GM21717 (cell line): Measurements from ENCODE around the gene ALK.

Experiments
- ATAC-seq: cut with Tn5 transposase; IDR thresholded peaks from one replicate; pipeline ENCODE4 v1.9.1; 2021; ENCODE audit warnings: mild to moderate bottlenecking, moderate library complexity; ENCODE audit not compliant: unreplicated experiment

Gene ALK

DNA sequence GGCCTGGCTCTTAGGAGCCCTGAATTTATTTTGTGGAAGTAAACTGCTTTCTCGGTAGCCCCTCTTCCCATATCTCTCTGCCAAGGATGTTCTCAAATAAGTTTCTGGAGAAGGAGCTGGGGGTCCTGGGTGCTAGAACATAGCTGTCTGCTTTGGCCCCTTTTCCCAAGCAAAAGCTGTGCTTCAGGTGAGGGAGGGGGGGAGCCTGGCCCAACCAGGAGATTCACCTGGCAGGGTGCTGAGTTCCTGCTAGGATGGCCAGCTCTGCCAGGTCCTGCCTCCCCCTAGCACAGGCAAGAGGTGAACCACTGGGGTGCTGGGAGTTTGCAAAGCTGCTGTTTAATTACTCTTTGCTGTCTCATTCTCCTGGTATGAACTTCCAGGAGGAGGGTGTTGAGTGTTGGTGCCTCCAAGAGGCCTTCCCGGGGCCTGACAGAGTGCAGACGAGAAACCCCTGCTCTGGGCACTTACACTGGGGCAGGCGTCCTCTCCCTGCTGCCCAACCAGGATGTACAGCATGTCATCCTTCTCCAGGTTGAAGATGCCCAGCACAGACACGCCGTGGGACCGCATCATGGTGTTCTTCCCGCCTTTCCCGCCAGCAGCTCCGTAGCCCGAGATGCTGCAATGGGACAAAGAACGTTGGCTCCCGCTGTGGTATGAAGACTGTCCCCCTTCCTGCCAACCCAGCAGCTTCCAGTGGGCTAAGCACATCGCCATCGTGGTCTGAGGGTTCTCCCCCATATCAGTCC lies 682.0 kb downstream of the ALK start:
- no peak for ATAC-seq

DNA sequence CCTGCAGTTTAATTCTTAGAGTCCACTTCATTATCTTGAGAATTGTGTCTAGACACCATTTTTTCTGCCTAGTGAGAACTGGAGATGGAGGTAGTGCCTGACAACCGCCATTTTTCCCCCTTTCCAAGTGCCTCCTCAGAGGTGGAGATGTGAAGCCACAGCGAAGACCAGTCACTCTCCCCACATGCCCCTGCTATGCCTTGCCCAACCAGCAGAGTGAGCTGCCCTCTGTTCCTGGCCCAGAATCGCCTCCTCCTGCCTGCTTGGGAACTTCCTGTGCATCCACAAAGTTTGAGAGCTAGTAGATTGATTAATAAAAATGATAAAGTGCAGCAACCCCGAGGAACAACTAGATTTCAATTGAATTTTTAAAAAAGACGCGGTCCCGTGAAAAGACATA lies 682.9 kb downstream of the ALK start:
- ATAC-seq, result no peak

DNA sequence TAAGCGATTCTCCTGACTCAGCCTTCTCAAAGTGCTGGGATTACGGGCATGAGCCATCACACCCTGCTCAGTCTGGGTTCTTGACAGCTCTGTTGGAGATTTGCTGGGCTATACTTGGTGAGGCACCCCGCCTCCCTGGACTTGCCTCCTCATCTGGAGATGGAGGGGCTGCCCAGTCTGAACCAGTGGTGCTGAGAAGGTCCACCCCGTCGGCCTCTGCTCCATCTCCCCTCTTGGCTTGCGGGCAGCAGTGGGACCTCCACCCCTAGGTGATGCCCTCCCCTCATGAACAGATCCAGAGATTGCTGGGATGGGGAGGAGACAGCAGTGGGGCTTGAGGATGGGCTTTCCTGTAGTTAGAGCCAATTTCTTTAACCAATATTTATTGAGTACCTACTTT lies 685.3 kb downstream of the ALK start:
- no peak for ATAC-seq

- no peak for ATAC-seq
Observed at GRCh38 chr2:29235411-29235810, 686.0 kb downstream of the ALK start.

GRCh38 chr2:29233428-29233827 lies 688.0 kb downstream of the ALK start:
- ATAC-seq, result no peak

- ATAC-seq, result no peak
Observed at GRCh38 chr2:29232041-29232440, 689.3 kb downstream of the ALK start.

DNA sequence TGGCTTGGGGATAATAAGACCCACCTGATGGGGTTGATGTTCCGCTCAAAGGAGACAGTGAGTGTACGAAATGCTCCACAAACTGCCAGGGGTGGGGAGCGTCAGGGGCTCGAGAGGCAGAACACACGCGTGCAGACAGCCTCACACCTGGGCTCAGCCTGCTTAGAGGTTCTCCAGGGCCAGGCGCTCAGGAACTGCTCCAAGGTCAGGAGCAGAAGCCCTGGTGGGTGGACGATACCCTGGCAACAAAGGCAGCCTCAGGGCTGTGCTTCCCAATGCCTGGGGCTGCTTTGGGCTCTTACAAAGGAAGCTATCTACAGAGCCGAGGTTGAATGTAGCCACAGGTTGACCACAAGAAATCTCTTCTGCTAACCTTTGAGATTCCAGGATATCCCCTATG lies 691.7 kb downstream of the ALK start:
- ATAC-seq, result no peak

- no peak for ATAC-seq
Observed at GRCh38 chr2:29228947-29229346, 692.4 kb downstream of the ALK start.

GRCh38 chr2:29227935-29228675 lies 693.3 kb downstream of the ALK start:
- no peak for ATAC-seq

DNA sequence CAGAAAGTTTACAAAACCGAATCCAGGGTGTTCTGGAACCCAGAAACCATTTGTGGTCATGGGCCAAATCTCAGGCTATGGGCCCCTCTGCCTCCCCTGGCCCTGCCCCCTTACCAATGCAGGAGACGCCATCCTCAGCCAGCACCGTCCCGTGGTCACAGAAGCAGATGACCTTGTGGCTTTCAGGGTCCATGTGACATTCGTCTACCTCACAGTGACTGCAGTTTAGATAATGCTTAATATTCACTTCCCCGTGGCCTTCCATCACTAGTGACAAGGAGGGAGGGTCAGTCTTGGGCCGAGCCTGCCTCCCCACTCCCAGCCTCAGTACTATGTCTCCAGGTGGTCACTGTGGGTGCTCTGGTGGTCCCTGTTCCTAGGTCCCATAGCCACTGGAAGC lies 694.6 kb downstream of the ALK start:
- ATAC-seq, result no peak

- ATAC-seq, result no peak
Observed at GRCh38 chr2:29226375-29226774, 695.0 kb downstream of the ALK start.

- no peak for ATAC-seq
Observed at GRCh38 chr2:29225814-29226213, 695.6 kb downstream of the ALK start.

GRCh38 chr2:29224693-29225551 lies 696.5 kb downstream of the ALK start:
- ATAC-seq, result no peak

DNA sequence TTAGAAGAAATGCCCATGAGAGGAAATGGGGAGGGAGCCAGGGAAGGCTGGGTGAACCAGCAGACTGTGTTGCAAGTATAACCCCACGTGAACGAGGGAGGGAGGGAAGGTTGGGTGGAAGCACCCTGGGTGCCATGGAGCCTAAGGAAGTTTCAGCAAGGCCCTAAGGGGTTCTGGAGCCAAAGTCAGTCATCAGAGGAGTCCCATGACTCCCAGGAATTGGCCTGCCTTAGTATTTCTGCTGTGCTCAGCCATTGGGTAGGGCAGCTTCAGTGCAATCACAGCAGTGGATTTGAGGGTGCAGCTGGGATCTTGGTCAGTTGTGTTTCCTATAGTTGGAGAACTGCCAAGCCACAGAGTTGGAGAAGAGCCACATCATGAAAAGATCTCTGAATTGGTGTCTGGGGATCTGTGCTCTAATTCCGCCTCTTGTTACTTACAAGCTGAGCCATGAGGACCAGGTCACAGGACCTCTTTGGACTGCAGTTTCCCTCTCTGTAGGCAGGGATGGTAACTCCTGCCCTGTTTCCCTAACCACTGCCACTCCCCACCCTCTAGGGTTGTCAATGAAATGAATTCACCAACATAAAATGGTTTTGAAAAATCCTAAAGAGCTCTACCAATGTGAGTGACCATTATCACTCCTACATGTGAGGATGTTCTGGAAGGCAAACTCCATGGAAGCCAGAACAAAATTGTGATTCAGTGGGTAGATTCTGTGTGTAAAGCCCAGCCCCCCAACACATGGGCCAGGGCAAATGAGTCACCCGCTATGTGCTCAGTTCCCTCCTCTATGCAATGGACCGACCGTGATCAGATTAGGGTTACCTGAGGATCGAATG lies 697.3 kb downstream of the ALK start:
- ATAC-seq, result no peak

GRCh38 chr2:29223257-29223656 lies 698.1 kb downstream of the ALK start:
- no peak for ATAC-seq

- no peak for ATAC-seq
Observed at GRCh38 chr2:29222381-29223179, 698.8 kb downstream of the ALK start.

- ATAC-seq, result no peak
Observed at GRCh38 chr2:29220506-29221270, 700.7 kb downstream of the ALK start.

DNA sequence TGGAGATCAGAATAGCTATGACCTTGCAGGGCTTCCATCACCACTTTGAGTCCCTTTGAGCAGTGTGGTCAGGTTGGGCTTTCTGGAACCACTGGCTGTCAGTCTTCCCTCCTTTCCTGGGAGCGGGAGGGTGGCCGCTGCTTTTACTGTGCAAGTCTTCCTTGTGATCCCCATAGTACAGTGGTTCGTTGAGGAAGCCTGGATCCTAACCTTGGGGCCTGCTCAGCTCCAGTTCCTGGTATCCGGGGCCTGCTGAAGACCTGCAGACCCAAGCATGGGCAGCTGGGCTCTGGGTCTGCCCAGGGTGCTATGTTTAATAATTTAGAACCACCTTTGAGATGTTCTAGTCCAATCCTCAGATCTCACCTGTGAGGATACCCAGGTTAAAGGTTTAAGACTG lies 702.0 kb downstream of the ALK start:
- ATAC-seq, result no peak

DNA sequence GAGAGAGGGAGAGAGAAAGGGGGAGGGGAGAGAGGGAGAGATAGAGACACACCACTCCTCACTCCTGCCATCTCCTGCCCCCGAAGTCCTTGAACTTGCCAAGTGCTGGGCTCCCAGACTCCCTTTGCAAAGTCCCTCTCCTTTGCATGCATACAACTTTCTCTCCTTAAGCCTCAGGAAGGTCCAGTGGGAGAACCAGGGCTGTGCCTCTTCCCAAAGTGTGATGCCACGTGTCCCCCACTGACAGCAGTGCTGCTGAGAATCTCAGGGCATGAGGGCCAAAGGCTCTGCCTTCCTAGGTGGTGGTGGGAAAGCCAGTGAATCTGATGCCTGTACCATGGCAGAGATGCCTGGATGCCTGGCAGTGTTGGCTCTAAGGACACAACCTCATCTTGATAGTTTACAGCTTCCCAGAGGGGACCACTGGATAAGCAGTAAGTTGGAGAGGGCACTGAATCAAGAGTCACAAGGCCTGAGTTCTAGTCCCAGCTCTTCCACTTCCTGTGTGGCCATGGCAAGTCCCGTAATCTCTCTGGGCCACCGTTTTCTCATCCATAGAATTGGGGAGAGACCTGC lies 702.7 kb downstream of the ALK start:
- no peak for ATAC-seq
